Measurements from ENCODE around the gene DLG5.

DLG5 gene

GRCh38 chr10:77898323-77899079 is 28.1 kb downstream of the DLG5 start:
- Mint-ChIP-seq H3K36me3 (ENCODE audit: low read depth) (no peaks in the 10 kb centered on the region), H3K4me3 (no peak overlapping the region), H3K27me3 (ENCODE audit: low read depth) (no peaks in the 10 kb centered on the region), H3K27ac (no peak overlapping the region), H3K9me3 (no peaks in the 10 kb centered on the region), H3K4me1 (ENCODE audit: low read depth) (peaks cover 4% of the 10 kb centered on the region)

- H3K36me3 Mint-ChIP-seq (ENCODE audit: low read depth): no peaks in the 10 kb centered on the region
- no peaks in the 10 kb centered on the region for H3K9me3 Mint-ChIP-seq
- H3K27me3 Mint-ChIP-seq (ENCODE audit: low read depth): no peaks in the 10 kb centered on the region
- no peak overlapping the region for H3K27ac Mint-ChIP-seq
- H3K4me1 Mint-ChIP-seq (ENCODE audit: low read depth): peaks cover 4% of the 10 kb centered on the region
- no peak overlapping the region for H3K4me3 Mint-ChIP-seq
Measured at GRCh38 chr10:77896058-77896457, 30.5 kb downstream of the DLG5 start.

- H3K9me3 Mint-ChIP-seq: no peaks in the 10 kb centered on the region
- no peaks in the 10 kb centered on the region for H3K27me3 Mint-ChIP-seq (ENCODE audit: low read depth)
- peaks cover 4% of the 10 kb centered on the region for H3K4me1 Mint-ChIP-seq (ENCODE audit: low read depth)
- H3K36me3 Mint-ChIP-seq (ENCODE audit: low read depth): no peaks in the 10 kb centered on the region
- no peak overlapping the region for H3K4me3 Mint-ChIP-seq
- H3K27ac Mint-ChIP-seq: no peak overlapping the region
Measured at GRCh38 chr10:77894058-77894457, 32.5 kb downstream of the DLG5 start.

GRCh38 chr10:77893386-77893785 is 33.2 kb downstream of the DLG5 start:
- no peak overlapping the region for H3K27ac Mint-ChIP-seq
- no peaks in the 10 kb centered on the region for H3K9me3 Mint-ChIP-seq
- peaks cover 4% of the 10 kb centered on the region for H3K4me1 Mint-ChIP-seq (ENCODE audit: low read depth)
- no peaks in the 10 kb centered on the region for H3K36me3 Mint-ChIP-seq (ENCODE audit: low read depth)
- no peaks in the 10 kb centered on the region for H3K27me3 Mint-ChIP-seq (ENCODE audit: low read depth)
- no peak overlapping the region for H3K4me3 Mint-ChIP-seq

- H3K4me1 Mint-ChIP-seq (ENCODE audit: low read depth): peaks cover 4% of the 10 kb centered on the region
- no peaks in the 10 kb centered on the region for H3K9me3 Mint-ChIP-seq
- no peaks in the 10 kb centered on the region for H3K27me3 Mint-ChIP-seq (ENCODE audit: low read depth)
- no peak overlapping the region for H3K4me3 Mint-ChIP-seq
- no peaks in the 10 kb centered on the region for H3K36me3 Mint-ChIP-seq (ENCODE audit: low read depth)
- no peak overlapping the region for H3K27ac Mint-ChIP-seq
Measured at GRCh38 chr10:77892761-77893160, 33.8 kb downstream of the DLG5 start.

- H3K4me1 Mint-ChIP-seq (ENCODE audit: low read depth): peaks cover 4% of the 10 kb centered on the region
- no peaks in the 10 kb centered on the region for H3K27me3 Mint-ChIP-seq (ENCODE audit: low read depth)
- no peaks in the 10 kb centered on the region for H3K9me3 Mint-ChIP-seq
- H3K4me3 Mint-ChIP-seq: no peak overlapping the region
- H3K27ac Mint-ChIP-seq: no peak overlapping the region
- H3K36me3 Mint-ChIP-seq (ENCODE audit: low read depth): no peaks in the 10 kb centered on the region
Measured at GRCh38 chr10:77892021-77892739, 34.4 kb downstream of the DLG5 start.

GRCh38 chr10:77890097-77890496 is 36.5 kb downstream of the DLG5 start:
- Mint-ChIP-seq H3K27ac (no peak overlapping the region), H3K4me1 (ENCODE audit: low read depth) (peaks cover 4% of the 10 kb centered on the region), H3K9me3 (no peaks in the 10 kb centered on the region), H3K36me3 (ENCODE audit: low read depth) (no peaks in the 10 kb centered on the region), H3K4me3 (no peak overlapping the region), H3K27me3 (ENCODE audit: low read depth) (peaks cover under 1% of the 10 kb centered on the region)

- H3K27ac Mint-ChIP-seq: no peak overlapping the region
Measured at GRCh38 chr10:77889277-77889903, 37.2 kb downstream of the DLG5 start.

GRCh38 chr10:77888356-77888703 is 38.2 kb downstream of the DLG5 start:
- Mint-ChIP-seq H3K4me1 (ENCODE audit: low read depth) (no peaks in the 10 kb centered on the region), H3K36me3 (ENCODE audit: low read depth) (no peaks in the 10 kb centered on the region), H3K27me3 (ENCODE audit: low read depth) (peaks cover 4% of the 10 kb centered on the region), H3K9me3 (no peaks in the 10 kb centered on the region), H3K4me3 (no peak overlapping the region), H3K27ac (no peak overlapping the region)

More at GRCh38 chr10:77889277-77889903, 37.2 kb downstream of the DLG5 start:
- Mint-ChIP-seq H3K4me3 (no peak overlapping the region), H3K36me3 (ENCODE audit: low read depth) (no peaks in the 10 kb centered on the region), H3K4me1 (ENCODE audit: low read depth) (peaks cover 4% of the 10 kb centered on the region), H3K27me3 (ENCODE audit: low read depth) (peaks cover 4% of the 10 kb centered on the region), H3K9me3 (no peaks in the 10 kb centered on the region)

GRCh38 chr10:77887631-77888355 is 38.8 kb downstream of the DLG5 start:
- no peak overlapping the region for H3K4me3 Mint-ChIP-seq
- H3K27ac Mint-ChIP-seq: no peak overlapping the region
- H3K27me3 Mint-ChIP-seq (ENCODE audit: low read depth): peaks cover 4% of the 10 kb centered on the region
- H3K4me1 Mint-ChIP-seq (ENCODE audit: low read depth): no peaks in the 10 kb centered on the region
- no peaks in the 10 kb centered on the region for H3K36me3 Mint-ChIP-seq (ENCODE audit: low read depth)
- H3K9me3 Mint-ChIP-seq: no peaks in the 10 kb centered on the region

GRCh38 chr10:77886795-77887355 is 39.7 kb downstream of the DLG5 start:
- peaks cover 4% of the 10 kb centered on the region for H3K27me3 Mint-ChIP-seq (ENCODE audit: low read depth)
- no peak overlapping the region for H3K27ac Mint-ChIP-seq
- H3K36me3 Mint-ChIP-seq (ENCODE audit: low read depth): no peaks in the 10 kb centered on the region
- no peaks in the 10 kb centered on the region for H3K4me1 Mint-ChIP-seq (ENCODE audit: low read depth)
- H3K4me3 Mint-ChIP-seq: no peak overlapping the region
- no peaks in the 10 kb centered on the region for H3K9me3 Mint-ChIP-seq

- no peak overlapping the region for H3K27ac Mint-ChIP-seq
- no peaks in the 10 kb centered on the region for H3K9me3 Mint-ChIP-seq
- no peaks in the 10 kb centered on the region for H3K36me3 Mint-ChIP-seq (ENCODE audit: low read depth)
- no peak overlapping the region for H3K4me3 Mint-ChIP-seq
- H3K27me3 Mint-ChIP-seq (ENCODE audit: low read depth): peaks cover 4% of the 10 kb centered on the region
- H3K4me1 Mint-ChIP-seq (ENCODE audit: low read depth): no peaks in the 10 kb centered on the region
Measured at GRCh38 chr10:77884181-77884580, 42.4 kb downstream of the DLG5 start.

GRCh38 chr10:77881636-77882035 is 44.9 kb downstream of the DLG5 start:
- H3K27me3 Mint-ChIP-seq (ENCODE audit: low read depth): peaks cover 4% of the 10 kb centered on the region
- no peak overlapping the region for H3K27ac Mint-ChIP-seq
- H3K36me3 Mint-ChIP-seq (ENCODE audit: low read depth): no peaks in the 10 kb centered on the region
- no peak overlapping the region for H3K4me3 Mint-ChIP-seq
- H3K4me1 Mint-ChIP-seq (ENCODE audit: low read depth): peaks cover 3% of the 10 kb centered on the region
- no peaks in the 10 kb centered on the region for H3K9me3 Mint-ChIP-seq

GRCh38 chr10:77881222-77881621 is 45.3 kb downstream of the DLG5 start:
- Mint-ChIP-seq H3K27ac (no peak overlapping the region), H3K36me3 (ENCODE audit: low read depth) (no peaks in the 10 kb centered on the region), H3K4me3 (no peak overlapping the region), H3K27me3 (ENCODE audit: low read depth) (peaks cover 4% of the 10 kb centered on the region), H3K9me3 (no peaks in the 10 kb centered on the region), H3K4me1 (ENCODE audit: low read depth) (peaks cover 3% of the 10 kb centered on the region)
